Measurements from ENCODE around the gene REEP3.

- TF ChIP-seq CTCF (IDR thresholded peaks at IDR 0.05; ENCODE audit: control extremely low read depth in 1 of 3, insufficient read depth in 1 of 3, low read depth in 1 of 3, low read length in 3 of 3), result no peak
- no peak for TF ChIP-seq RAD21 (IDR thresholded peaks at IDR 0.05 in 1 of 2, conservative IDR thresholded peaks at IDR 0.05 in 1 of 2; ENCODE audit: low read depth in 2 of 2, low read length in 2 of 2)
- TF ChIP-seq KDM1A (IDR thresholded peaks at IDR 0.05; ENCODE audit: borderline replicate concordance, low read length), result no peak
- no peak for TF ChIP-seq MAX (IDR thresholded peaks at IDR 0.05)
- TF ChIP-seq SAP30 (IDR thresholded peaks at IDR 0.05; ENCODE audit: insufficient read depth, insufficient replicate concordance, low read length), result no peak
- TF ChIP-seq EZH2 (IDR thresholded peaks at IDR 0.05; ENCODE audit: low read depth, low read length, severe bottlenecking), result no peak
- no peak for TF ChIP-seq JUN (IDR thresholded peaks at IDR 0.05; ENCODE audit: low read depth, low read length)
- no peak for TF ChIP-seq POLR2AphosphoS5 (IDR thresholded peaks at IDR 0.05; ENCODE audit: low read depth, low read length)
- TF ChIP-seq ZNF274 (IDR thresholded peaks at IDR 0.05; ENCODE audit: borderline replicate concordance, extremely low read depth, low read length), result no peak
- no peak for TF ChIP-seq CBX5 (IDR thresholded peaks at IDR 0.05; ENCODE audit: low read depth, low read length)
Measured at GRCh38 chr10:63494951-63495350, 26.2 kb upstream of the REEP3 start.

All from H1 (cell line).